GM19372 (cell line): ENCODE data around the gene FGF14.
"Not testable (repeated sequence)": the region's sequence is repeated elsewhere in the genome, so short reads cannot be mapped to it uniquely, and the experiment has no call there.

ENCODE experiments used
- ATAC-seq: cut with Tn5 transposase; IDR thresholded peaks from one replicate; pipeline ENCODE4 v1.9.1; 2021; ENCODE audit warnings: mild to moderate bottlenecking, low read depth, moderate library complexity; ENCODE audit not compliant: unreplicated experiment

Gene FGF14

GRCh38 chr13:102068323-102068722, 333.5 kb downstream of the FGF14 start:
- not testable (repeated sequence) for ATAC-seq

GRCh38 chr13:102055090-102055779, 346.6 kb downstream of the FGF14 start:
- ATAC-seq: no peak

- ATAC-seq: no peak
These were observed 352.0 kb downstream of the FGF14 start for GRCh38 chr13:102049853-102050252.

- ATAC-seq: no peak
These were observed 356.1 kb downstream of the FGF14 start for GRCh38 chr13:102045731-102046130.

- ATAC-seq: no peak
These were observed 359.1 kb downstream of the FGF14 start for GRCh38 chr13:102042746-102043145.

GRCh38 chr13:102041544-102041943, 360.3 kb downstream of the FGF14 start:
- ATAC-seq: no peak

GRCh38 chr13:102040812-102041211, 361.0 kb downstream of the FGF14 start:
- ATAC-seq: no peak

- no peak for ATAC-seq
These were observed 362.6 kb downstream of the FGF14 start for GRCh38 chr13:102039264-102039663.

GRCh38 chr13:102038787-102039186, 363.1 kb downstream of the FGF14 start:
- no peak for ATAC-seq

- no peak for ATAC-seq
These were observed 365.9 kb downstream of the FGF14 start for GRCh38 chr13:102035969-102036368.

GRCh38 chr13:102033857-102034331, 368.0 kb downstream of the FGF14 start:
- ATAC-seq: no peak

- no peak for ATAC-seq
These were observed 368.5 kb downstream of the FGF14 start for GRCh38 chr13:102033386-102033785.

- ATAC-seq: no peak
These were observed 373.0 kb downstream of the FGF14 start for GRCh38 chr13:102028868-102029267.

GRCh38 chr13:102028206-102028605, 373.6 kb downstream of the FGF14 start:
- ATAC-seq: no peak

GRCh38 chr13:102021777-102022176, 380.1 kb downstream of the FGF14 start:
- ATAC-seq: no peak

- no peak for ATAC-seq
These were observed 381.1 kb downstream of the FGF14 start for GRCh38 chr13:102020611-102021216.

GRCh38 chr13:102018716-102019115, 383.1 kb downstream of the FGF14 start:
- no peak for ATAC-seq

- ATAC-seq: no peak
These were observed 384.6 kb downstream of the FGF14 start for GRCh38 chr13:102017248-102017647.

GRCh38 chr13:102012299-102013293, 389.3 kb downstream of the FGF14 start:
- no peak for ATAC-seq

- ATAC-seq: not testable (repeated sequence)
These were observed 390.4 kb downstream of the FGF14 start for GRCh38 chr13:102011455-102011854.
